GM12801 (cell line): Measurements from ENCODE around the gene KLRD1.

ENCODE experiments used
- CTCF ChIP-seq: IDR thresholded peaks from one replicate; pipeline ENCODE4 v1.5.1; 2011; ENCODE audit warnings: control low read depth; ENCODE audit not compliant: insufficient read length; ENCODE audit errors: extremely low read depth

KLRD1 gene

DNA sequence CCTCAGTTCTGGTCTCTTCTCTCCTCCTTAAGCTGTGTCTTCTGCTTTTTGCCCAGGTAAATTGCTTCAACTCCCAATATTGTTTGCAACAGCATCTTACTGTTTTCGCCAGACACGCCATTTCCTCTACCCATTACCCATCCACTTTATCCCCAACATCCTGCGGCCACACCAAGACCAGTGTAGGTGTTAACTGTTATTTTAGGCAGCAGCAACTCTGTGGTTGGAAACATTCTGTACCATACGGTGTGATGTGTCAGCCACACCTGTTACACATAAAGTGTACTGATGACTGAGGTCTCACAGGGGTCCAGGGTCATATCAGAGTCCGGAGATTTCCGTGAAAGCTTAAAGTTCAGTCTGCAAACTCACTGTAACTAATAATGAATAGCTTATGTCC is 21.8 kb upstream of the KLRD1 start:
- no peak for TF ChIP-seq CTCF

- TF ChIP-seq CTCF, result no peak
Measured at GRCh38 chr12:10289005-10289754, 18.5 kb upstream of the KLRD1 start.

GRCh38 chr12:10291030-10291429 is 16.6 kb upstream of the KLRD1 start:
- no peak for TF ChIP-seq CTCF

GRCh38 chr12:10293151-10293550 is 14.5 kb upstream of the KLRD1 start:
- no peak for TF ChIP-seq CTCF

DNA sequence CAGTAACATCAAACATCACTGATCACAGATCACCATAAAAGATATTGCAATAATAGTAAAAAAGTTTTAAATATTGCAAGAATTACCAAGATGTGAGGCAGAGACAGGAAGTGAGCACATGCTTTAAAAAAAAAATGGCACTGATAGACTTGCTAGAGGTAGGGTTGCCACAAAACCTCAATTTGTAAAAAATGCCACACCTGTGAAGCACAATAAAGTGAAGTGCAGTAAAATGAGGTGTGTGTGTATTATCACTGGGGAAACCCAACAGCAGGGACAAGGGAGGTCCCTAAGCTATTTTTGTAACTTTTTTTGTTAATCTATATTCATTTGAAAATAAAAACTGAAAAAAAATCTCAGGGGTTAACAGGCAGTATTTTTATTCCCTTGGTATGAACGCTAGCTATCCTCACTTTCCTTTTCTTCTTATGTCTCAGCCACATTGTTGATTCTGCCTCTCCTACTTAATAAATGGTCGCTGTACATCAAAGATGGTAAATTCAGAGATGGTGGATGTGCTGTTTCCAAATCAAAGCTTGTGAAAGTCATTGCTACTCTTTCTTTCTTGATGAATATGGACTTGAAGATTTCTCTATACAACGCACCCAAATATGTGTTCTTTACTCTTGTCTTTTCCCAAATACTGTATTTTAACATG is 14.0 kb upstream of the KLRD1 start:
- no peak for TF ChIP-seq CTCF

- TF ChIP-seq CTCF, result no peak
Measured at GRCh38 chr12:10301103-10301502, 6.6 kb upstream of the KLRD1 start.

GRCh38 chr12:10304161-10304574 is 3.5 kb upstream of the KLRD1 start:
- TF ChIP-seq CTCF, result no peak
